ENCODE data around the gene CFAP100.

Gene CFAP100

DNA sequence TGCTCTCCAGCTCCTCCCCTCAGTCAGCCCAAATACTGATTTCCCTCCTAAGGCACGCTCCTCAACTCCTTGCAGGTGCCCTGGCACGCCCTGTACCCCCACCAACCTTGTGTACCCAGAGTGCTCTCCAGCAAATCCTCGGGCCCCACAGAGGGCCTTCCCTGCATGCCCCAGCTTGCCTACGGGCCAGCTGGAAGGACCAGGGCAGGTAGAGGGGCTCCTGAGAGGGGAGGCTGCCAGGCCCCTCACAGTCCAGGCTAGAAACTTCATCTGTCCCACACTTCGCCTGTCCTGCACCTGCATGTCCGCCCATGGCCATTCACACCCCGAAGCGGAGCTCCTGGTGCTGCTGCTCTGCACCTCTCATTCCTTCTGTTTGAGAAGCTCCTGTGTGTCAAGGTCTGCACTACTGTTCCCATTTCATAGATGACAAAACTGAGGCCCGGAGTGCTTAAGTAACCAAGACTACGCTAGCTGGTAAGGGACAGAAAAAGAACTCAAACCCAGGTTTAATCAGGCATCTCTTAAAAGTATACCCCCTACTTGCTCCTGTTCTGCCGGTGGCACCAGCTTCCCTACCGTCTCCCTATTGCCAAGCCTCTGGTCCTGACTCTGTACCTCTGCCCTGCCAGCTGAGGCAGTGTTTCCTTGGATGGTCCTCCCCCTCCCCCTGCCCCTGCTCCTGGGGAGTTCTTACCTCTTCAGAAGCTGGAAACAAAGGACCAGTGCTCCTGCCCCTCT lies 45.4 kb downstream of the CFAP100 start:
- no peaks in the 10 kb centered on the region for H3K27me3 ChIP-seq (ENCODE audit: low read depth, low read length)
- TF ChIP-seq EZH2phosphoT487 (IDR thresholded peaks at IDR 0.05; ENCODE audit: low read depth) = no peak
- TF ChIP-seq, protein P1, sequence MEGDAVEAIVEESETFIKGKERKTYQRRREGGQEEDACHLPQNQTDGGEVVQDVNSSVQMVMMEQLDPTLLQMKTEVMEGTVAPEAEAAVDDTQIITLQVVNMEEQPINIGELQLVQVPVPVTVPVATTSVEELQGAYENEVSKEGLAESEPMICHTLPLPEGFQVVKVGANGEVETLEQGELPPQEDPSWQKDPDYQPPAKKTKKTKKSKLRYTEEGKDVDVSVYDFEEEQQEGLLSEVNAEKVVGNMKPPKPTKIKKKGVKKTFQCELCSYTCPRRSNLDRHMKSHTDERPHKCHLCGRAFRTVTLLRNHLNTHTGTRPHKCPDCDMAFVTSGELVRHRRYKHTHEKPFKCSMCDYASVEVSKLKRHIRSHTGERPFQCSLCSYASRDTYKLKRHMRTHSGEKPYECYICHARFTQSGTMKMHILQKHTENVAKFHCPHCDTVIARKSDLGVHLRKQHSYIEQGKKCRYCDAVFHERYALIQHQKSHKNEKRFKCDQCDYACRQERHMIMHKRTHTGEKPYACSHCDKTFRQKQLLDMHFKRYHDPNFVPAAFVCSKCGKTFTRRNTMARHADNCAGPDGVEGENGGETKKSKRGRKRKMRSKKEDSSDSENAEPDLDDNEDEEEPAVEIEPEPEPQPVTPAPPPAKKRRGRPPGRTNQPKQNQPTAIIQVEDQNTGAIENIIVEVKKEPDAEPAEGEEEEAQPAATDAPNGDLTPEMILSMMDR (IDR thresholded peaks at IDR 0.05; ENCODE audit: low read depth, low read length) = no peak
- no peak overlapping the region for H2AFZ ChIP-seq (ENCODE audit: low read depth, low read length)
- no peak overlapping the region for H3K27ac ChIP-seq (ENCODE audit: low read length)
- no peaks in the 10 kb centered on the region for H3K4me1 ChIP-seq (ENCODE audit: low read length)
- H3K9me3 ChIP-seq (ENCODE audit: insufficient read depth, low read length) = no peaks in the 10 kb centered on the region
- no peak overlapping the region for H3K4me3 ChIP-seq (ENCODE audit: low read length)
- no peaks in the 10 kb centered on the region for H4K20me1 ChIP-seq (ENCODE audit: insufficient read depth, low read length)
- no peaks in the 10 kb centered on the region for H3K79me2 ChIP-seq (ENCODE audit: low read length)
- no peak overlapping the region for H3K9ac ChIP-seq (ENCODE audit: low read length)
- no peaks in the 10 kb centered on the region for H3K36me3 ChIP-seq (replicated peaks; ENCODE audit: low read depth, low read length)
- no peak overlapping the region for H3K4me2 ChIP-seq (ENCODE audit: low read length)

- H3K4me2 ChIP-seq (ENCODE audit: low read length) = no peak overlapping the region
- no peak overlapping the region for H3K4me3 ChIP-seq (ENCODE audit: low read length)
- no peak overlapping the region for H3K27ac ChIP-seq (ENCODE audit: low read length)
- TF ChIP-seq EZH2phosphoT487 (IDR thresholded peaks at IDR 0.05; ENCODE audit: low read depth) = no peak
- TF ChIP-seq, protein P1 (IDR thresholded peaks at IDR 0.05; ENCODE audit: low read depth, low read length) = no peak
- H3K9ac ChIP-seq (ENCODE audit: low read length) = no peak overlapping the region
- no peaks in the 10 kb centered on the region for H4K20me1 ChIP-seq (ENCODE audit: insufficient read depth, low read length)
- H2AFZ ChIP-seq (ENCODE audit: low read depth, low read length) = no peak overlapping the region
- H3K27me3 ChIP-seq (ENCODE audit: low read depth, low read length) = no peaks in the 10 kb centered on the region
- no peaks in the 10 kb centered on the region for H3K4me1 ChIP-seq (ENCODE audit: low read length)
- no peaks in the 10 kb centered on the region for H3K36me3 ChIP-seq (replicated peaks; ENCODE audit: low read depth, low read length)
- no peaks in the 10 kb centered on the region for H3K9me3 ChIP-seq (ENCODE audit: insufficient read depth, low read length)
- H3K79me2 ChIP-seq (ENCODE audit: low read length) = no peaks in the 10 kb centered on the region
Observed at GRCh38 chr3:126440709-126440995, 45.9 kb downstream of the CFAP100 start.

- no peak overlapping the region for H3K9ac ChIP-seq (ENCODE audit: low read length)
- no peak overlapping the region for H3K4me2 ChIP-seq (ENCODE audit: low read length)
Observed at GRCh38 chr3:126441256-126441880, 46.7 kb downstream of the CFAP100 start.

More at GRCh38 chr3:126441256-126441880, 46.7 kb downstream of the CFAP100 start:
- no peaks in the 10 kb centered on the region for H3K36me3 ChIP-seq (replicated peaks; ENCODE audit: low read depth, low read length)
- H2AFZ ChIP-seq (ENCODE audit: low read depth, low read length) = no peak overlapping the region
- no peaks in the 10 kb centered on the region for H4K20me1 ChIP-seq (ENCODE audit: insufficient read depth, low read length)
- H3K79me2 ChIP-seq (ENCODE audit: low read length) = no peaks in the 10 kb centered on the region
- TF ChIP-seq, protein P1 (IDR thresholded peaks at IDR 0.05; ENCODE audit: low read depth, low read length) = no peak
- TF ChIP-seq EZH2phosphoT487 (IDR thresholded peaks at IDR 0.05; ENCODE audit: low read depth) = no peak
- H3K27ac ChIP-seq (ENCODE audit: low read length) = no peak overlapping the region
- no peak overlapping the region for H3K4me3 ChIP-seq (ENCODE audit: low read length)
- no peaks in the 10 kb centered on the region for H3K4me1 ChIP-seq (ENCODE audit: low read length)
- H3K27me3 ChIP-seq (ENCODE audit: low read depth, low read length) = no peaks in the 10 kb centered on the region
- no peaks in the 10 kb centered on the region for H3K9me3 ChIP-seq (ENCODE audit: insufficient read depth, low read length)
